Hematopoietic multipotent progenitor cell treated with erythropoietin and hydrocortisone succinate and interleukin-3 and kit ligand, for 4 days (in vitro differentiated cells): Measurements from ENCODE around the gene TM4SF20.

Experiments used
- DNase-seq: peaks from one replicate; pipeline ENCODE4 v3.0.0-alpha.2; 2015

Gene TM4SF20

GRCh38 chr2:227317834-227318233, 61.3 kb downstream of the TM4SF20 start:
- DNase-seq = no peak

DNA sequence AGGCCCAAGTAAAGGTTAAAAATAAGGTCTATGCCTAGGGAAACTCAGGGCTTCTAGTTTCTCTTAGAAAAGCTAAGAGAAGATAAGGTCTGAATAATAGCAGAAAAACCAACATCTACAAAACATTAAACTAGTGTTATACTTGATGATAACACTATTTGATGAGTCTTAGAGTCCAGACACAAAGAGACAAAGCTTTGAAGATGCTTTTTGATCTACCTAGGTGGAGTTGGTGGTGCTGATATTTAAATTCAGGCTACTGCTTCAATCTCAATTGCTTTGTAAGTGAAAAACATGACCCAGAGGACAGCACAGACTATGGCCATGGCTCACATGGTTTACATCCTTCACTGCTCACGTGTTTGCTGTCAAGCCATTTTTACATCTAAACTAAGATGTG, 65.8 kb downstream of the TM4SF20 start:
- no peak for DNase-seq

GRCh38 chr2:227312579-227312978, 66.5 kb downstream of the TM4SF20 start:
- DNase-seq = no peak
